Breast epithelium (tissue), 3 donors: Measurements from ENCODE around the gene WEE1.

Source experiments
- CTCF ChIP-seq, 3 donors: fragments of 450-650 bp; IDR thresholded peaks; one replicate each; pipeline ENCODE4 v1.5.1; 2016 to 2017; ENCODE audit warnings: antibody characterized with exemption in 3 of 3, mild to moderate bottlenecking in 3 of 3, moderate library complexity in 3 of 3
- POLR2A ChIP-seq: fragments of 450-650 bp; IDR thresholded peaks from one replicate; pipeline ENCODE4 v1.6.1; 2016; ENCODE audit warnings: antibody characterized with exemption, mild to moderate bottlenecking, moderate library complexity
- POLR2AphosphoS5 ChIP-seq, 3 donors: sonication (generic); formaldehyde crosslinking; IDR thresholded peaks; one replicate each; pipeline ENCODE4 v1.6.1; 2017; ENCODE audit warnings: antibody characterized with exemption in 3 of 3

- TF ChIP-seq CTCF (IDR thresholded peaks at IDR 0.05): no peak
- no peak for TF ChIP-seq POLR2A
- no peak for TF ChIP-seq POLR2AphosphoS5 (IDR thresholded peaks at IDR 0.05)
Measured at GRCh38 chr11:9619971-9620370, 46.5 kb downstream of the WEE1 start.
